Epithelial cell of prostate (primary cell): Measurements from ENCODE around the gene NEU1.
"Not testable (repeated sequence)": the region's sequence is repeated elsewhere in the genome, so short reads cannot be mapped to it uniquely, and the experiment has no call there.

Experiments used
- DNase-seq: peaks from one replicate; pipeline ENCODE4 v3.0.0-alpha.2; 2011; ENCODE audit warnings: low read depth, low spot score
- H3K27ac ChIP-seq: fragments of 450-650 bp; 2 replicates; pipeline ENCODE4 v1.5.1; 2017; ENCODE audit warnings: mild to moderate bottlenecking

NEU1 gene

GRCh38 chr6:31862344-31863235, at the start of gene NEU1:
Gene NEU1, minus strand, starts transcription at chr6:31862821. Its CDS starts 45 bp downstream, at chr6:31862776.
- H3K27ac ChIP-seq = peak within 1 kb of the TSS; percentile 47
- DNase-seq = peak; percentile 100

- H3K27ac ChIP-seq = peak overlapping the region; percentile 45
- no peak for DNase-seq
Measured at GRCh38 chr6:31911826-31912585, 49.4 kb upstream of the NEU1 start.

- DNase-seq = not testable (repeated sequence)
Measured at GRCh38 chr6:31909298-31909697, 46.7 kb upstream of the NEU1 start.

GRCh38 chr6:31908791-31909190, 46.2 kb upstream of the NEU1 start:
- DNase-seq = no peak
- no peak overlapping the region for H3K27ac ChIP-seq

More at GRCh38 chr6:31909298-31909697, 46.7 kb upstream of the NEU1 start:
- H3K27ac ChIP-seq = not testable (repeated sequence)

- H3K27ac ChIP-seq, DNase-seq: not testable (repeated sequence)
Measured at GRCh38 chr6:31908255-31908654, 45.6 kb upstream of the NEU1 start.

GRCh38 chr6:31907158-31907813, 44.7 kb upstream of the NEU1 start:
- no peak overlapping the region for H3K27ac ChIP-seq
- DNase-seq = no peak

- H3K27ac ChIP-seq, DNase-seq: not testable (repeated sequence)
Measured at GRCh38 chr6:31906727-31907126, 44.1 kb upstream of the NEU1 start.

GRCh38 chr6:31906122-31906521, 43.5 kb upstream of the NEU1 start:
- H3K27ac ChIP-seq = no peak overlapping the region
- no peak for DNase-seq

- H3K27ac ChIP-seq = no peak overlapping the region
- DNase-seq = no peak
Measured at GRCh38 chr6:31905041-31905440, 42.4 kb upstream of the NEU1 start.

GRCh38 chr6:31903957-31904356, 41.3 kb upstream of the NEU1 start:
- DNase-seq = no peak
- no peak overlapping the region for H3K27ac ChIP-seq

- no peak for DNase-seq
- H3K27ac ChIP-seq = peak within 1 kb of the TSS; percentile 40
Measured at GRCh38 chr6:31901953-31902643, 39.5 kb upstream of the NEU1 start, which contains the start of gene ZBTB12. Gene ZBTB12, minus strand, starts transcription at chr6:31902086. Its CDS starts 781 bp downstream, at chr6:31901305.

- H3K27ac ChIP-seq = peak overlapping the region; percentile 40
- no peak for DNase-seq
Measured at GRCh38 chr6:31901415-31901952, 38.9 kb upstream of the NEU1 start.

- no peak for DNase-seq
- H3K27ac ChIP-seq = no peak overlapping the region
Measured at GRCh38 chr6:31900917-31901414, 38.3 kb upstream of the NEU1 start.

GRCh38 chr6:31899882-31900722, 37.5 kb upstream of the NEU1 start:
- H3K27ac ChIP-seq = no peak overlapping the region
- DNase-seq = no peak

- no peak for DNase-seq
- no peak overlapping the region for H3K27ac ChIP-seq
Measured at GRCh38 chr6:31899215-31899614, 36.6 kb upstream of the NEU1 start.

- H3K27ac ChIP-seq = peak overlapping the region; percentile 71
- no peak for DNase-seq
Measured at GRCh38 chr6:31898383-31899011, 35.9 kb upstream of the NEU1 start.

- DNase-seq = no peak
- peak within 1 kb of the TSS; percentile 71 for H3K27ac ChIP-seq
Measured at GRCh38 chr6:31897612-31898382, 35.2 kb upstream of the NEU1 start, which contains the start of gene EHMT2. Gene EHMT2, minus strand, starts transcription at chr6:31897698. Its CDS starts 21 bp downstream, at chr6:31897677.
